ENCODE measurements around the gene ZFP36L2. TPM values are rescaled to one million over a fixed set of nuclear protein-coding genes. Genes with fewer than 3 reads are reported as not detected.

The ZFP36L2 gene
- total and polyA plus RNA-seq, 9 of the 15 experiments (the other 6 are each of a cell fraction or from before 2014, with no cell fraction given): 4.1 to 60.6 (median 20.3) TPM

DNA sequence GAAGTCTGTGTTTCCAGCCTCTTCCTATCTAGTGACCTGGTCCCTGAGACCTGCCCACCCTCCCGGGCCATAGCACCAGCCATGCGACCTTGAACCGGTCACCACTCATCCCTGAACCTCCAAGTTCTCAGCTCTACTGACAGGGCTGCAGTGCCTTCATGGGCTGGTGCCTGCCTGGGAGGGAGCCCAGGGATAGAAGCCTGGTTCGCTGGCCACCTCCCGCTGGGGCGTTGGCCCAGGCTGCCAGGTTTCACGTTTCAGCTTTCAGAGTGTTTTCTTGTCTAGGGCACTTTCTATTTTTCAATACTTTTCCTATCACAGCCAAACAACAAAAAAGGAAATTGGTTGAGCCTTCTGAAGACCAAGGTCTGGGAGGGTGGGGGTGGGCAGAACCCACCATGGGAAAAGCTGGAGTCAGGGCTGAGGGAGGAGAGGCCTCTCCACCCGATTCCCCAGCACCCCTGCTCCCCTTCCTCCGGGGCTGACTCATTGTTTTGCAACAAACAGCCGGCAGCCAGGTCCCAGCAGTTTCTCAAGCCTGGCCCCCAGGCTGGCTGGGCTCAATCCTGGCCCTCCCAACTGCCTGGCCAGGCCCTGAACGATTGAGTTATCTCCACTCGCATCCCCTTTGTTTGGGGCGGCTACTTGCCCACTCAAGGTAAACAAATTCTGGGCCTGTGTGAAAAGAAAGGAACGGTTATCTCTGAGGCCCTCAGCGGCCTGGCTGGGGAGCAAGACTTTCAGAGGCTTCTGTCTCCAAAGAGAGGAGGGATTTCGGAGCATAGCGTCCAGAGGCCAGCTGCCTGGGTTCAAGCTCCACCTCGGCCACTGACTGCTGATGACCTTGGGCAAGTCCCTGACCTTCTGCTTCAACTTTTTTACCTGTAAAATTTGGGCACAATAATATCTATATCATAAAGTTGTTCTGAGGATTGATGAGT is 47.5 kb downstream of the ZFP36L2 start (continued):
- TF ChIP-seq, protein P1, sequence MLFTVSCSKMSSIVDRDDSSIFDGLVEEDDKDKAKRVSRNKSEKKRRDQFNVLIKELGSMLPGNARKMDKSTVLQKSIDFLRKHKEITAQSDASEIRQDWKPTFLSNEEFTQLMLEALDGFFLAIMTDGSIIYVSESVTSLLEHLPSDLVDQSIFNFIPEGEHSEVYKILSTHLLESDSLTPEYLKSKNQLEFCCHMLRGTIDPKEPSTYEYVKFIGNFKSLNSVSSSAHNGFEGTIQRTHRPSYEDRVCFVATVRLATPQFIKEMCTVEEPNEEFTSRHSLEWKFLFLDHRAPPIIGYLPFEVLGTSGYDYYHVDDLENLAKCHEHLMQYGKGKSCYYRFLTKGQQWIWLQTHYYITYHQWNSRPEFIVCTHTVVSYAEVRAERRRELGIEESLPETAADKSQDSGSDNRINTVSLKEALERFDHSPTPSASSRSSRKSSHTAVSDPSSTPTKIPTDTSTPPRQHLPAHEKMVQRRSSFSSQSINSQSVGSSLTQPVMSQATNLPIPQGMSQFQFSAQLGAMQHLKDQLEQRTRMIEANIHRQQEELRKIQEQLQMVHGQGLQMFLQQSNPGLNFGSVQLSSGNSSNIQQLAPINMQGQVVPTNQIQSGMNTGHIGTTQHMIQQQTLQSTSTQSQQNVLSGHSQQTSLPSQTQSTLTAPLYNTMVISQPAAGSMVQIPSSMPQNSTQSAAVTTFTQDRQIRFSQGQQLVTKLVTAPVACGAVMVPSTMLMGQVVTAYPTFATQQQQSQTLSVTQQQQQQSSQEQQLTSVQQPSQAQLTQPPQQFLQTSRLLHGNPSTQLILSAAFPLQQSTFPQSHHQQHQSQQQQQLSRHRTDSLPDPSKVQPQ (CRISPR knock-in tag; IDR thresholded peaks at IDR 0.05; ENCODE audit: borderline replicate concordance): no peak
- TF ChIP-seq, protein P2, sequence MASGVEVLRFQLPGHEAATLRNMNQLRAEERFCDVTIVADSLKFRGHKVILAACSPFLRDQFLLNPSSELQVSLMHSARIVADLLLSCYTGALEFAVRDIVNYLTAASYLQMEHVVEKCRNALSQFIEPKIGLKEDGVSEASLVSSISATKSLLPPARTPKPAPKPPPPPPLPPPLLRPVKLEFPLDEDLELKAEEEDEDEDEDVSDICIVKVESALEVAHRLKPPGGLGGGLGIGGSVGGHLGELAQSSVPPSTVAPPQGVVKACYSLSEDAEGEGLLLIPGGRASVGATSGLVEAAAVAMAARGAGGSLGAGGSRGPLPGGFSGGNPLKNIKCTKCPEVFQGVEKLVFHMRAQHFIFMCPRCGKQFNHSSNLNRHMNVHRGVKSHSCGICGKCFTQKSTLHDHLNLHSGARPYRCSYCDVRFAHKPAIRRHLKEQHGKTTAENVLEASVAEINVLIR (CRISPR knock-in tag; IDR thresholded peaks at IDR 0.05): peak; percentile 13; the same call in 1 of the 2 replicates
- TF ChIP-seq, protein P3, sequence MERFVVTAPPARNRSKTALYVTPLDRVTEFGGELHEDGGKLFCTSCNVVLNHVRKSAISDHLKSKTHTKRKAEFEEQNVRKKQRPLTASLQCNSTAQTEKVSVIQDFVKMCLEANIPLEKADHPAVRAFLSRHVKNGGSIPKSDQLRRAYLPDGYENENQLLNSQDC (CRISPR knock-in tag; IDR thresholded peaks at IDR 0.05): no peak
- TF ChIP-seq ZSCAN32 (CRISPR knock-in tag; IDR thresholded peaks at IDR 0.05) (no peak), EP400 (IDR thresholded peaks at IDR 0.05) (peak; percentile 67), ZNF696 (CRISPR knock-in tag; conservative IDR thresholded peaks at IDR 0.05) (no peak), E2F3 (CRISPR knock-in tag; IDR thresholded peaks at IDR 0.05) (no peak), FOS (IDR thresholded peaks at IDR 0.05; ENCODE audit: extremely low read depth, insufficient read length) (peak; percentile 25), SMAD2 (IDR thresholded peaks at IDR 0.05; ENCODE audit: low read depth, low read length) (no peak), U2AF1 (optimal IDR thresholded peaks at IDR 0.05; ENCODE audit: low read depth, low read length) (no peak), TARDBP (IDR thresholded peaks at IDR 0.05) (no peak; the same call in 1 of the 2 replicates), ZC3H8 (IDR thresholded peaks at IDR 0.05) (no peak)
- TF ChIP-seq, protein P4, sequence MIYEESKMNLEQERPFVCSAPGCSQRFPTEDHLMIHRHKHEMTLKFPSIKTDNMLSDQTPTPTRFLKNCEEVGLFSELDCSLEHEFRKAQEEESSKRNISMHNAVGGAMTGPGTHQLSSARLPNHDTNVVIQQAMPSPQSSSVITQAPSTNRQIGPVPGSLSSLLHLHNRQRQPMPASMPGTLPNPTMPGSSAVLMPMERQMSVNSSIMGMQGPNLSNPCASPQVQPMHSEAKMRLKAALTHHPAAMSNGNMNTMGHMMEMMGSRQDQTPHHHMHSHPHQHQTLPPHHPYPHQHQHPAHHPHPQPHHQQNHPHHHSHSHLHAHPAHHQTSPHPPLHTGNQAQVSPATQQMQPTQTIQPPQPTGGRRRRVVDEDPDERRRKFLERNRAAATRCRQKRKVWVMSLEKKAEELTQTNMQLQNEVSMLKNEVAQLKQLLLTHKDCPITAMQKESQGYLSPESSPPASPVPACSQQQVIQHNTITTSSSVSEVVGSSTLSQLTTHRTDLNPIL (CRISPR knock-in tag; IDR thresholded peaks at IDR 0.05): no peak
- TF ChIP-seq, protein P5, sequence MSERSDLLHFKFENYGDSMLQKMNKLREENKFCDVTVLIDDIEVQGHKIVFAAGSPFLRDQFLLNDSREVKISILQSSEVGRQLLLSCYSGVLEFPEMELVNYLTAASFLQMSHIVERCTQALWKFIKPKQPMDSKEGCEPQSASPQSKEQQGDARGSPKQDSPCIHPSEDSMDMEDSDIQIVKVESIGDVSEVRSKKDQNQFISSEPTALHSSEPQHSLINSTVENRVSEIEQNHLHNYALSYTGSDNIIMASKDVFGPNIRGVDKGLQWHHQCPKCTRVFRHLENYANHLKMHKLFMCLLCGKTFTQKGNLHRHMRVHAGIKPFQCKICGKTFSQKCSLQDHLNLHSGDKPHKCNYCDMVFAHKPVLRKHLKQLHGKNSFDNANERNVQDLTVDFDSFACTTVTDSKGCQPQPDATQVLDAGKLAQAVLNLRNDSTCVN (CRISPR knock-in tag; IDR thresholded peaks at IDR 0.05): no peak
- TF ChIP-seq, protein P6, sequence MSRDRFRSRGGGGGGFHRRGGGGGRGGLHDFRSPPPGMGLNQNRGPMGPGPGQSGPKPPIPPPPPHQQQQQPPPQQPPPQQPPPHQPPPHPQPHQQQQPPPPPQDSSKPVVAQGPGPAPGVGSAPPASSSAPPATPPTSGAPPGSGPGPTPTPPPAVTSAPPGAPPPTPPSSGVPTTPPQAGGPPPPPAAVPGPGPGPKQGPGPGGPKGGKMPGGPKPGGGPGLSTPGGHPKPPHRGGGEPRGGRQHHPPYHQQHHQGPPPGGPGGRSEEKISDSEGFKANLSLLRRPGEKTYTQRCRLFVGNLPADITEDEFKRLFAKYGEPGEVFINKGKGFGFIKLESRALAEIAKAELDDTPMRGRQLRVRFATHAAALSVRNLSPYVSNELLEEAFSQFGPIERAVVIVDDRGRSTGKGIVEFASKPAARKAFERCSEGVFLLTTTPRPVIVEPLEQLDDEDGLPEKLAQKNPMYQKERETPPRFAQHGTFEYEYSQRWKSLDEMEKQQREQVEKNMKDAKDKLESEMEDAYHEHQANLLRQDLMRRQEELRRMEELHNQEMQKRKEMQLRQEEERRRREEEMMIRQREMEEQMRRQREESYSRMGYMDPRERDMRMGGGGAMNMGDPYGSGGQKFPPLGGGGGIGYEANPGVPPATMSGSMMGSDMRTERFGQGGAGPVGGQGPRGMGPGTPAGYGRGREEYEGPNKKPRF (IDR thresholded peaks at IDR 0.05; ENCODE audit: low read depth, low read length): no peak
- TF ChIP-seq, protein P7, sequence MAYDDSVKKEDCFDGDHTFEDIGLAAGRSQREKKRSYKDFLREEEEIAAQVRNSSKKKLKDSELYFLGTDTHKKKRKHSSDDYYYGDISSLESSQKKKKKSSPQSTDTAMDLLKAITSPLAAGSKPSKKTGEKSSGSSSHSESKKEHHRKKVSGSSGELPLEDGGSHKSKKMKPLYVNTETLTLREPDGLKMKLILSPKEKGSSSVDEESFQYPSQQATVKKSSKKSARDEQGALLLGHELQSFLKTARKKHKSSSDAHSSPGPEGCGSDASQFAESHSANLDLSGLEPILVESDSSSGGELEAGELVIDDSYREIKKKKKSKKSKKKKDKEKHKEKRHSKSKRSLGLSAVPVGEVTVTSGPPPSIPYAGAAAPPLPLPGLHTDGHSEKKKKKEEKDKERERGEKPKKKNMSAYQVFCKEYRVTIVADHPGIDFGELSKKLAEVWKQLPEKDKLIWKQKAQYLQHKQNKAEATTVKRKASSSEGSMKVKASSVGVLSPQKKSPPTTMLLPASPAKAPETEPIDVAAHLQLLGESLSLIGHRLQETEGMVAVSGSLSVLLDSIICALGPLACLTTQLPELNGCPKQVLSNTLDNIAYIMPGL (CRISPR knock-in tag; IDR thresholded peaks at IDR 0.05): no peak

All from K562 (cell line).